ENCODE data around the gene SMCO1. TPM values are rescaled to one million over a fixed set of nuclear protein-coding genes. Genes with fewer than 3 reads are reported as not detected.

SMCO1 gene
- total and polyA plus RNA-seq, 2 of the 4 experiments (the other 2 are of a cell fraction), result not detected

GRCh38 chr3:196477678-196478077 lies 37.5 kb downstream of the SMCO1 start:
- no peaks in the 10 kb centered on the region for H4K20me1 ChIP-seq (ENCODE audit: insufficient read depth, low read length)
- intact Hi-C loops (cut with micrococcal nuclease), result no loop called here
- no peak overlapping the region for H3K4me2 ChIP-seq (ENCODE audit: low read depth, low read length)
- no peaks in the 10 kb centered on the region for H3K4me1 ChIP-seq (ENCODE audit: control insufficient read depth, insufficient read depth, low read length)
- 100% methylated on average over 1 of the region's 4 CpGs; no CpG with 5 or more reads in 1 of the 2 experiments for WGBS, 2 experiments (ENCODE audit: extremely low coverage in 2 of 2, insufficient read length in 1 of 2)
- no peak overlapping the region for H3K27ac ChIP-seq (ENCODE audit: insufficient read depth, low read length)
- H3K27me3 ChIP-seq (ENCODE audit: control insufficient read depth, insufficient read depth, low read length), result no peaks in the 10 kb centered on the region
- no peaks in the 10 kb centered on the region for H3K9me3 ChIP-seq (ENCODE audit: control insufficient read depth, insufficient read depth, low read length)
- no peak overlapping the region for H3K4ac ChIP-seq (ENCODE audit: low read depth, low read length)
- H2AFZ ChIP-seq (replicated peaks; ENCODE audit: low read length, poor library complexity), result no peak overlapping the region
- H3K18ac ChIP-seq (ENCODE audit: low read depth, low read length), result no peak overlapping the region
- no peak overlapping the region for H2AK5ac ChIP-seq (ENCODE audit: low read depth, low read length)
- no peak overlapping the region for H2BK5ac ChIP-seq (ENCODE audit: low read depth, low read length, poor library complexity, severe bottlenecking)
- H3K56ac ChIP-seq (ENCODE audit: extremely low read depth, insufficient read depth, low read length), result no peak overlapping the region
- dilution Hi-C loops (cut with HindIII; ENCODE audit: low sequenced_read_pairs, unreplicated experiment), result no loop called here
- CTCF ChIA-PET, result no interaction called here
- H4K8ac ChIP-seq (ENCODE audit: low read depth in 2 of 2, low read length in 2 of 2), result no peak overlapping the region
- no peak overlapping the region for H3K4me3 ChIP-seq (ENCODE audit: insufficient read depth, low read depth, low read length)
- in situ Hi-C loops (cut with MboI; ENCODE audit: low sequenced_read_pairs), result no loop called here
- peaks cover 24% of the 10 kb centered on the region for H3K36me3 ChIP-seq (ENCODE audit: control insufficient read depth, insufficient read depth, low read length)
- H3K14ac ChIP-seq (replicated peaks; ENCODE audit: low read depth, low read length), result no peak overlapping the region
- 0 out of 2 replicates have a peak, but pooled peaks cover 2% of the 10 kb centered on the region for H3K9me1 ChIP-seq (ENCODE audit: insufficient read depth, low read length)
- H3K79me1 ChIP-seq (ENCODE audit: low read depth in 1 of 2, low read length in 2 of 2), result peaks cover 9 to 10% of the 10 kb centered on the region in 2 experiments; a peak in 2 of 4 replicates
- no peak overlapping the region for H4K5ac ChIP-seq (ENCODE audit: low read depth, low read length)
- H2BK120ac ChIP-seq (ENCODE audit: low read depth, low read length), result no peak overlapping the region
- no peak overlapping the region for H2AK9ac ChIP-seq (replicated peaks; ENCODE audit: low read depth, low read length, poor library complexity)
- TF ChIP-seq POLR2A (IDR thresholded peaks at IDR 0.05; ENCODE audit: low read depth, low read length) (no peak), RCOR1 (IDR thresholded peaks at IDR 0.05; ENCODE audit: insufficient replicate concordance, low read length) (no peak), ELK1 (IDR thresholded peaks at IDR 0.05; ENCODE audit: borderline replicate concordance, low read depth, low read length) (no peak), RFX5 (IDR thresholded peaks at IDR 0.05; ENCODE audit: low read depth, low read length) (no peak)
- no TSS peak for BruUV-seq (replicated peaks)
- no peak overlapping the region for H4K91ac ChIP-seq (ENCODE audit: insufficient read depth, low read depth, low read length)
- no peak overlapping the region for H3K9ac ChIP-seq (ENCODE audit: low read depth, low read length)
- no peak for ATAC-seq (ENCODE audit: low read depth)
- no peak overlapping the region for H2BK20ac ChIP-seq (ENCODE audit: low read depth, low read length)
- no peak for DNase-seq
- H2BK15ac ChIP-seq (ENCODE audit: low read depth, low read length), result no peak overlapping the region
- POLR2A ChIA-PET (ENCODE audit: unreplicated experiment), result no interaction called here
- no peak overlapping the region for H3K23ac ChIP-seq (ENCODE audit: low read depth, low read length)
